IPS-NIHi7 (cell line): ENCODE results near the gene HLA-G.
A peak's percentile ranks its signal among the peaks of the same experiment; 100 is the strongest.

Source experiments
- DNase-seq: peaks from one replicate; pipeline ENCODE4 v3.0.0; 2012; ENCODE audit warnings: mixed read lengths; ENCODE audit errors: extremely low spot score

HLA-G gene

DNA sequence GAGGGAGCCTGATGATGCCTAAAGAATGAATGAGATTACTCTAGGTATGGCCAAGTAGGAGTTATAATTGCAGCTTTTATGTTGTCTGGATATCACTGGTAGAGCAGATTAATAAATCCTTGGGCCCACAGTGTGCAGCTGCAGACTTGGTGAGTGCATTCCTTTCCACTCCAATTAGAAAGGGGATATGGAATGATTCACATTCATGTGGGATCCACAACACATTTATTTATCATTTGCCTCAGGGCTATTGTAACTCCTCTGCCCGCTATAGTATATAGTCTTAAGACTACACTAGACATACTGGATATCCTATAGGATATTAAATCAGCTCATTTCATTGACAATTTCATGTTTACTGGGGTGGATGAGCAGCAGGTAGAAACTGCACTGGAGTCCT is 11.6 kb upstream of the HLA-G start:
- DNase-seq: no peak

DNA sequence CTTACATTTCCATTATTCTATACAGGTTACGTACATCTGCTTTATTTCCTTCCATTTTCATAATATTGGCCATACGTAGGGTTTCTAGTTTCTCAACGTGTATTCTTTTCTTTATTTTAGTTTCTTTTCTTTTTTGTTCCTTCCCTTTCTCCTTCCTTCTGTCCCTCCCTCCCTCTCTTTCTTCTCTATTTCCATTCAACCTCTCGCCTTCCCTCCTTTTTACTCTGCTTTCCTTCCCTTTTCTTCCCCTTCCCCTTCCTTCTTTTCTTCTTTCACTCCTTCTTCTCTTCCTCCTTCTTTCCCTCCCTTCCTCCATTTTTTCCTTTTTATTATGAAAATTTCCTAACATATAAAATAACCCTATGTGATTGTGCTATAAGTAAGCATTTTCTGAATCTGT is 8.7 kb upstream of the HLA-G start:
- no peak for DNase-seq

DNA sequence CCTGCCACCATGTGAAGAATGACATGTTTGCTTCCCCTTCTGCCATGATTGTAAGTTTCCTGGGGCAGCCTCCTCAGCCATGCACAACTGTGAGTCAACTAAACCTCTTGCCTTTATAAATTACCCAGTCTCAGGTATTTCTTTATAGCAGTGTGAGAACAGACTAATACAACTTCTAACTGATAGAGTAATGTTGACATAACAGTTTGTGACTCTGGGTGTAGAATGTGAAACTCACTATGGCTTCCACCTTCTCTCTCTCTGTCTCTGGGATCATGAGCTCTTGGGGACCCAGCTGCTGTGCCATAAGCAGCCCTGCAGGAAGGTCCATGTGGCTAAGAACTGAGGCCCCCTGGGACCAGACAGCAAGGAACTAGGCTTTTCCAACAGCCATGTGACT is 3.5 kb upstream of the HLA-G start:
- DNase-seq: no peak

DNA sequence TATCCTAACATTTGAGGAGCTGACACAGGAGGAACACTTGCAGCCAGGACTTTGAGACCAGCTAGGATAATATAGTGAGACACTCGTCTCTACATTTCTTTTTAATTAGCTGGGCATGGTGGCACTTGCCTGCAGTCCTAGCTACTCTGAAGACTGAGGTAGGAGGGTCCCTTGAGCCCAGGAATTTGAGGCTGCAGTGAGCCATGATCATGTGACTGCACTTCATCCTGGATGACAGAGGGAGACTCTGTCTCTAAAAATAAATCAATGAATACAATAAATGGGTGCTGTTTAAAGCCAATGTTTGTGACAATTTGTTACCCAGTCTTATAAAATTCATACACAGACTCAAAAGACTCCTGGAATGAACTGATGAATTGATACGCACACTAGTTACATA is 1.8 kb upstream of the HLA-G start:
- no peak for DNase-seq

DNA sequence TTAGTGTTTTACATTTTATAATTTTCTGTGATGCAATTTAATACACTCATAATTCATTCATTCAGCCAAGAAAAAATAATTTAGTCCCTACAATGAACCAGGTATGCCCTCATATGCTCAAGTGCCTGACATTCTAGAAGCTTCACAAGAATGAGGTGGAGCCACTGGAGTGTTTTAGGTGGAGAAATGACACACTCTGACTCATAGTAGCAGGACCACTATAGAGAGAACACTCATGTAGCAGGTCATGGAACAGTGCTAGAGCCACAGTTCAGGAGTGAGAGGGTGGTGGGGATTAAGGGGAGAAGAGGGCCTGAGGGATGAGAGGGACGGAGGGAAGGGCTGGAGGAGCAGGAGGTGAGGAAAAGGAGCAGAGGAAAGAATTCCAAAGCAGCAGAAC is 1.4 kb upstream of the HLA-G start:
- DNase-seq: no peak

DNA sequence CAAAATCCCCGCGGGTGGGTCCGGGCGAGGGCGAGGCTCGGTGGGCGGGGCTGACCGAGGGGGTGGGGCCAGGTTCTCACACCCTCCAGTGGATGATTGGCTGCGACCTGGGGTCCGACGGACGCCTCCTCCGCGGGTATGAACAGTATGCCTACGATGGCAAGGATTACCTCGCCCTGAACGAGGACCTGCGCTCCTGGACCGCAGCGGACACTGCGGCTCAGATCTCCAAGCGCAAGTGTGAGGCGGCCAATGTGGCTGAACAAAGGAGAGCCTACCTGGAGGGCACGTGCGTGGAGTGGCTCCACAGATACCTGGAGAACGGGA is 809 bp downstream of the HLA-G start:
- peak; percentile 61 for DNase-seq

DNA sequence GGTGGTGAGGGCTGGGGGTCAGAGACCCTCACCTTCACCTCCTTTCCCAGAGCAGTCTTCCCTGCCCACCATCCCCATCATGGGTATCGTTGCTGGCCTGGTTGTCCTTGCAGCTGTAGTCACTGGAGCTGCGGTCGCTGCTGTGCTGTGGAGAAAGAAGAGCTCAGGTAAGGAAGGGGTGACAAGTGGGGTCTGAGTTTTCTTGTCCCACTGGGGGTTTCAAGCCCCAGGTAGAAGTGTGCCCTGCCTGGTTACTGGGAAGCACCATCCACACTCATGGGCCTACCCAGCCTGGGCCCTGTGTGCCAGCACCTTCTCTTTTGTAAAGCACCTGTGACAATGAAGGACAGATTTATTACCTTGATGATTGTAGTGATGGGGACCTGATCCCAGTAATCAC is 2.1 kb downstream of the HLA-G start:
- DNase-seq: no peak

GRCh38 chr6:29830409-29830808 is 2.8 kb downstream of the HLA-G start:
- no peak for DNase-seq

DNA sequence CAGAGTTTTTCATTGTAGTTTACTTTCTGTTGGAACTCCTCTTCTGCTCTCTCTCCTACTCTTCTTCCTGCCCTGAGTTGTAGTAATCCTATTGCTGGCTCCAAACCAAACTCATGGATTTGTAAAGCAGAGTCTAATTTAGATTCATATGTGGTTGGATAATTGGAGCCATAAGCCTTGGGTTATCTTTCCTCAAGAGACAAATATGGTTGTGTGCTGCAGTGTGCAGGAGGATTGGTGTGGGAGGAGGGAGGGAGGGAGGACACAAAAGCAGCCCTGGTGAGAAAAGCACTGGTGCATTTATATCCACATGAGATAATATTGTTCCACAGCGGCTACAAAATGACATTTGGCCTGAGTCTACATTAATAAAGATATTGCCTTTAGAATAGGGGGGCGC is 4.2 kb downstream of the HLA-G start:
- DNase-seq: no peak

DNA sequence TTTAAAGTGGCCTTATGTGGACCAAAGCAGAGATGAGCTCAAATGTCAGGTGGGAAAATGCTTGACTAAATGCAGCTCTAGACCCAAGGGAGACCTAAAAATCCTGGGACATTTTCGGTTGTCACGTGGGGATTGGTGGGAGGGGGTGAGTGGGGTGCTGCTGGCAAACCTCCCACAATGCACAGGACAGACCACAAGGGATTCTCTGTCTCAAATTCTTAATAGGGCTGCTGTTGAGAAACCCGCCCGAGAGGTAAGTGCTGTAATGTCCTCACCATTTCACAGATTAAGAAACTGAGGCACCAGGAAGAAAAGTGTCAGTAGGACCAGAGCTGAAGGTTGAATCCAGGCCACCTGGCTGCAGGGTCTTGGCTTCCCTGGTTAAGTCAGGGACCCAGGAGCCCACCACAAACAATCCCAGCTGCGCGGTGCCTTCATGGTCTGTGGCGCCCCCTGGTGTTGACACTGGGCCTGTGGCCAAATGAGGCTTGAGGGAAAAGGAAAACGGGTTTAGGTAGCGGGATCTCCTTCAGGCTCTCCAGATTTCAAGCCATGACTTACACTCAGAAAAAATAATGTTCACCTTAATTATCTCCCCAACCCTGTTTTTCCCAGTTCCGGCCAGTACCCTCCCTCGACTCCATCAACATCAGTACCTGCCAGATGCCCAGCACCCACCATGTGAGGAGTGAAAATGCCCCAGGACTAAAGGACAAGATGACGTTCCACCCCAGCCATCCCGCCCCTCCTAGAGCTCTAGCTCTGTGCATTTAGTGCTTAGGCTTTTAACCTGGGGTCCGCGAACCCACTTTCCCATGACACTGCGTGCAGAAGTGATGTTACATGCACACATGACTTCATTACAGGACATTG is 7.2 kb downstream of the HLA-G start:
- peak; percentile 52 for DNase-seq

- DNase-seq: no peak
These were observed 12.3 kb downstream of the HLA-G start for GRCh38 chr6:29839917-29840316.

- DNase-seq: no peak
These were observed 13.4 kb downstream of the HLA-G start for GRCh38 chr6:29841030-29841429.

- DNase-seq: no peak
These were observed 17.9 kb downstream of the HLA-G start for GRCh38 chr6:29845405-29846006.

DNA sequence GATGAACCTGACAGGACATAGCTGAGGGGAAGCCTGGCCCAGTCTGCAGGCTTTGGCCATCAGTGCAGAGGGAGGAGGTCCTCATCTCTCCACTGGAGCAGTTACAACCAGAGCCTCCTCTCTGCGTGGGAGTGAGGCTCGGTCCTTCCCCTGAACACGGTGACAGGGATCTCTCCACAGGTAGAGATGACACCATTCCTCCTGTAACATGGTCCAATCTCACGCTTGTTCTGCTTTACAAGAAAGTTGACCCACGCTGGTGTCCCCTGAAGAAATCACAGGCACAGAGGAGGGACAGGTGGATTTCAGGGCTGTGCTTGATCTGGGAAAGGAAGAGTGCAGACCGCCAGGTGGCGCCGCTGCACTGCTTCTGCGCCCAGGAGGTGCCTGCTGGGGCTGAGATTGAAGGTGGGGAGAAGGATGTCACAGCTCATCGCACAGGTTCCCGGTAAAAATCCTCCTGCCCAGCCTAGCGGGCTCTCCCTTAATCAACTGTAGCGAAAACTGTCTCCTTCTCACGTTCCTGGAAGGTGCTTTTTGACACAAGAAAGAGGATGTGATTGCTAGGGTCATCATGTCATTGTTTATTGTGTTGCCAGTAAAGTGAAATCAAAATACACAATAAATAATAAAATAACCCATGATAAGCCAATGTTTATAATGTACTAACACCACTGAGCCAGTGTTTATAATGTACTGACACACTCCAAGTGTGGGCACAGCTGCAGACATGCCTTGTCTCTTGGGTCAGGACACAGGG is 20.4 kb downstream of the HLA-G start:
- peak; percentile 84 for DNase-seq

- no peak for DNase-seq
These were observed 22.5 kb downstream of the HLA-G start for GRCh38 chr6:29850011-29850553.

DNA sequence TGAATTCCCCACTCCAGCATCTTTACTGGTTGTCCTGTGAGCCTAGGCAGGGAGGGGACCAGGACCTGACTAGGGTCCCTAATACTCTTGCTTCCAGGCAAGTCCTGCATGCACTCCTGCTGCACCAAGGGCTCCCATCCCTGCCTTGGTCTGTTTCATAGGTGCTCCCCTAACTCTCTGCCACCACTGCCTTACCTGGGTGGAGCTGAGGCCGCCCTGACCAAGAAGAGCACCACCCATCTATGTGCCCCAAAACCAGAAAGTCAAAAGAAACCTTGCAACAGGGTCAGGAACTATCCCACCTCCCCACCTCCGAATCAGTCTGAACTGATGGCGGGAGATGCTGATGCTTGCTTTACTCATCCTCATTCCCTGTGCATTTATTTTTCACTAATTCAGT is 23.6 kb downstream of the HLA-G start:
- DNase-seq: no peak

DNA sequence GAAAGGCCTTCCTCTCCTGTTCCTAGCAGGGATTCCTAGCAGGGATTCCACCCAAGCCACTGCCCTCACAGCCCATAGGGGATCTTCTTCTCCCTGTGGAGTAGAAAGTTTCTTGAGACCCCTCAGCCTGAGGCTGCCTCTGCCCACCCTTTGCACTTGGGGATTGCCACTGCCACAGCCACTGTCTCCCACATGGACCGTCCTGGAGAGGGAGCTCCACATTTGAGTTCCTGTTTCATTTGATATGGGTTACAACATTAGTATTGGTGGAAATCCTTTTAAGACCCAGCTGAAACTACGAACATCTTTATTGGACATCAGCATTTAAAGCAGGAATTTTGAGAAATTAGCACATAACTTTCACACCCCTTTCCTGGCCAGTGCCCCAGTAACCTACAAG is 25.6 kb downstream of the HLA-G start:
- DNase-seq: no peak

DNA sequence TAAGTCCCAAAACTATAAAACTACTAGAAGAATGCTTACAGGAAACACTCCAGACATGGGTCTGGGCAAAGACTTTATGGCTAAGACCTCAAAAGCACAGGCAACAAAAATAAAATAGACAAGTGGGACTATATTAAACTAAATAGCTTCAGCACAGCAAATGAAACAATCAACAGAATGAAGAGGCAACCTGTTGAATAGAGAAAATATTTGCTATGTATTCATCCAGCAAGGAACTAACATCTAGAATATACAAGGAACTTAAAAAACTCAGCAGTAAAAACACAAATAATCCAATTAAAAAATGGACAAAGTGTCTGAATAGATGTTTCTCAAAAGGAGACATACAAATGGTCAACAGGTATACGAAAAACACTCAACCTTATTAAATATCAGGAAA is 30.4 kb downstream of the HLA-G start:
- DNase-seq: no peak

DNA sequence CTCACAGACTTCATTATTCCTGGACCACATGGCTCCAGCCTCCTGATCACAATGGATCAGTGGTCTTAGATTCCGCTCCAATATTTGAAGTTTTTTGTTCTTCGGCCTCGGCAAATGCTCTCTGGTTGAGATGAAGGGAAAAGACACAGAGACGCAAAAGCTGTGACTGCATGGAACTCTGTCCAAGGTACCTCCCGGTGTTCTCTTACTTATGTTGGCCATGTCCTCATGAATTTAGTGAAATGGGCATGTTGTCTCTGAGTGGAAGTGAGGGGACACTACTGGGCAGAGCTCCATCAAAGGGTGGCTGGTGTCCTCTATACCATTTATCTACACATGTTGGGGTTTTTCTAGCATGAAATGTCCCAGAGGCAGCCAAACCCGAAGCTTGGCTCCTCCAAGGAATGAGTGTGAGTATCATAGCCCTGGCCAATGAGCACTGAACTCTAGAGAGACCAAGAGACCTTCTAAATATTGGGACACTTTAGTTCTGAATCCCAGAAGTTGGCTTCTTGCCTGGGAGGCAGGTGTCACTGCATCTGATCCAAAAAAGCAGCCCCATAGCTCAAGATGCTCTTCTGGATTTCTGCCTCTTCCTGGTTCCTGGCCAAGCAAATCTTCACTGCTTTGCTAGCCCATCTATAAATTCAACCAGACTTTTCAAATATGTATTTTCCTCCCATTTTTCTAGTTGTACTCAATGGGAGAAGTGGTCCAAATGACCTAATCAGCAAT is 34.1 kb downstream of the HLA-G start:
- DNase-seq: no peak

- DNase-seq: peak; percentile 41
These were observed 36.6 kb downstream of the HLA-G start for GRCh38 chr6:29864037-29864810.

DNA sequence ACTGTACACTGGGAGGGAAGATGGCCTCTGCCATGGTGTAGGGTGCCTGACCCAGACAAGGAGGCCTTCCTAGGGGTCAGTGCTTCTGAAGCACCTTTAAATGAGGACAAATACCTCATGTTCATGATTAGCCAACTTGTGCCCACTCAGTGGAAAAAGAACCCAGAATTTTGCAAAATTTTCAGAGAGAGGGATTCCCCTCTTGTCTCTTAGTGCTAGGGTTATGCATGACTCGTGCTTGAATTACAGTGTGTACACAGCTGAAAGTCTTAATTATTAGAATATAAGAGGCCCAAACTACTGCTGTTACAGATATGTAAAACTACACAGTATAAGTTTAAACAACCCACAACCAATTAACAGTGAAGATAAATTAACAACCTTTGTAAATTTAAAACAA is 38.0 kb downstream of the HLA-G start:
- no peak for DNase-seq
